Measurements from ENCODE around the gene HINFP. TPM values are rescaled to one million over a fixed set of nuclear protein-coding genes. Genes with fewer than 3 reads are reported as not detected.

HINFP gene
- total and polyA plus RNA-seq, 3 experiments from 2014 or later: 14.6 to 29.1 (median 26.8) TPM

DNA sequence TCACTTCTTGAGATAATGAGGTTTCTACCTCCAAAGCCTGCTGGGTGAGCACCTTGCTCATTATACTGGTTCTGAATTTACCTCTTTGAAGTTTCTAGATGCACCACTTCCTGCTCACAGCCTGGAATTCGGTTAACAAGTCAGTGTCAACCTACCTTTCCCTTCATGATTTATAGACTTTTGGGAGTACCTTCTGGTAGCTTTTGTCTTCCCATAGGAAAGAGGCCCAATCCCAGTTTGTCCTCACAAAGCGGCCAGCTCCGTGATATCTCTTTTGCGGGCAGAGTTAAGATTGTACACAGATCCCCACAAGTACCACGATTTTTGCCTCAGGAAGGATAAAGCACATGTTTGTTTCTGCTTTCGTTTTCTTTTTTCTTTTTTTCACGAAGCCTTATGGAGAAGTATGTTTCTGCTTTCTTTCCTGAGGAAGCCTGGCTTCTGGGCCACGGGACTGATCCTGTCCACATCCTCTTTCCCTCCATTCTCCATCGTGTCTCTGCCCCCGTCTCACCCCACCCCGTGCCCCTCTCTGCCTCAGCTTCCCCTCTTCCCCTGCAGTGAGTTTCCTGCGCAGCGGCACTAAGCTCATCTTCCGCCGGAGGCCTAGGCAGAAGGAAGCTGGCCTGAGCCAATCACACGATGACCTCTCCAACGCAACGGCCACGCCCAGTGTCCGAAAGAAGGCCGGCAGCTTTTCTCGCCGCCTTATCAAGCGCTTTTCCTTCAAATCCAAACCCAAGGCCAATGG is 5.7 kb upstream of the HINFP start:
- Histone ChIP-seq H3K4me3 (ENCODE audit: low read length) (no peak overlapping the region), H3K27me3 (ENCODE audit: insufficient read depth, low read length, poor library complexity, severe bottlenecking) (no peaks in the 10 kb centered on the region), H3K4me1 (ENCODE audit: insufficient read depth, low read length) (peaks cover 35% of the 10 kb centered on the region), H3K36me3 (ENCODE audit: insufficient read depth, low read length) (peaks cover 28% of the 10 kb centered on the region), H3K9me3 (ENCODE audit: low read length) (no peaks in the 10 kb centered on the region), H3K27ac (ENCODE audit: low read depth, low read length) (peak overlapping the region; percentile 5)
- H3K27me3 Mint-ChIP-seq: no peaks in the 10 kb centered on the region
- H3K27ac Mint-ChIP-seq: peak overlapping the region; percentile 71 to 95 (median 92)
- H3K9me3 Mint-ChIP-seq: no peaks in the 10 kb centered on the region
- ChIA-PET CTCF (interaction anchor here (1.2 to 1.7 kb wide), 5 partner anchors 12 to 53 kb away, joined by 3 to 4 read pairs (median 3); partner anchors contain the start of gene NLRX1), POLR2A (interaction anchor here (0.7 to 1.4 kb wide), 3 partner anchors 13 to 21 kb away, joined by 3 to 11 read pairs (median 3); a partner anchor contains a TSS)
- H3K4me1 Mint-ChIP-seq: peaks cover 18 to 22% (median 19%) of the 10 kb centered on the region in 3 donors
- peaks cover 5 to 58% (median 18%) of the 10 kb centered on the region in 3 donors for H3K36me3 Mint-ChIP-seq
- peak overlapping the region; percentile 26 to 85 (median 78) for H3K4me3 Mint-ChIP-seq
- DNase-seq: peak in 2 of 5 donors; percentile 26 to 75

DNA sequence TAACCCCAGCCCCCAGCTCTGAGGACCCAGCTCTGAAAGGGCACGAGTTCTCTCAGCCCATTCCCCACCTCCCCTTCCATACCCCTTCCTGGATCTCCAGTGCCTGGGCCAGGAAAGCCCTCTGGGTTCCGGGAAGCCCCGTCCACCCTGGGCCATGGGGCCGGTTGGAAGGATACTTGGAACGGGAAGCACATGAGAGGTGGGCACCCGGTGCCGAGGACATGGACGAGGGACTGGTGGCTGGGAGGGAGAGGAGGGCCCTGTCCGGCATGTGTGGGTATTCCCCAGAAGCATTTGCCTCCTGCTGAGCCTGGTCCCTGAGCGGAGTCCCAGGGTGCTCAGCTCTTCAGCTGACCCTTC is 5.2 kb upstream of the HINFP start:
- ChIA-PET CTCF (interaction anchor here (1.2 to 1.7 kb wide), 5 partner anchors 11 to 54 kb away, joined by 3 to 4 read pairs (median 3); partner anchors contain the start of gene NLRX1), POLR2A (interaction anchor here (0.6 to 1.4 kb wide), 3 partner anchors 14 to 98 kb away, joined by 3 to 11 read pairs (median 4); partner anchors contain the start of gene TRAPPC4)
- H3K4me3 Mint-ChIP-seq: peak overlapping the region in 1 of 7 donors; percentile 85
- H3K9me3 Mint-ChIP-seq: no peaks in the 10 kb centered on the region
- H3K36me3 Mint-ChIP-seq: peaks cover 5 to 52% (median 18%) of the 10 kb centered on the region in 3 donors
- H3K27me3 Mint-ChIP-seq: no peaks in the 10 kb centered on the region
- no peak for DNase-seq
- no peak overlapping the region for H3K27ac ChIP-seq (ENCODE audit: low read depth, low read length)
- no peaks in the 10 kb centered on the region for H3K9me3 ChIP-seq (ENCODE audit: low read length)
- H3K27ac Mint-ChIP-seq: peak overlapping the region in 3 of 8 donors; percentile 58 to 94 (median 93)
- H3K4me1 Mint-ChIP-seq: peaks cover 22 to 28% (median 23%) of the 10 kb centered on the region in 3 donors
- no peaks in the 10 kb centered on the region for H3K27me3 ChIP-seq (ENCODE audit: insufficient read depth, low read length, poor library complexity, severe bottlenecking)
- peaks cover 26% of the 10 kb centered on the region for H3K36me3 ChIP-seq (ENCODE audit: insufficient read depth, low read length)
- H3K4me3 ChIP-seq (ENCODE audit: low read length): no peak overlapping the region
- H3K4me1 ChIP-seq (ENCODE audit: insufficient read depth, low read length): peaks cover 39% of the 10 kb centered on the region

DNA sequence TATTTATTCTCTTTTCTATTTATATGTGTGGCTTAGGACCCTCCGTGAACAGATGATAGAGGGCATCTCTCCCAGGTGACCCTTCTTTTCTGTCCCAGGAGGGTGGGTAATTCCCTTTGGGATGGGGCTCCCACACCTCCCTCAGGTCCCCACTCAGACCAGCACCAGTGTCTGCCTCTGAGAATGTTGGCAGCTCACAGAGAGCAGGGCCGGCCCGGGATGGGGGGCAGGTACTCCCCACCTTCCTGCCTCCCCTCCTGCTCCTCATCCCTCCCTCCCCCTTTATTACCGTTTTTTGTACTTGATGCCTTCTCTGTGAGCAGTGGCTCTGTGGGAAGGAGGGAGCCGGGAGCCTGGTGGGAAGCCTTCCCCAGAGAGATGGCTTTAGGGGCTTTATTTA is 4.8 kb upstream of the HINFP start:
- H3K27ac Mint-ChIP-seq: peak overlapping the region in 4 of 8 donors; percentile 17 to 64 (median 51)
- H3K27ac ChIP-seq (ENCODE audit: low read depth, low read length): no peak overlapping the region
- H3K36me3 Mint-ChIP-seq: peaks cover 4 to 50% (median 15%) of the 10 kb centered on the region in 3 donors

DNA sequence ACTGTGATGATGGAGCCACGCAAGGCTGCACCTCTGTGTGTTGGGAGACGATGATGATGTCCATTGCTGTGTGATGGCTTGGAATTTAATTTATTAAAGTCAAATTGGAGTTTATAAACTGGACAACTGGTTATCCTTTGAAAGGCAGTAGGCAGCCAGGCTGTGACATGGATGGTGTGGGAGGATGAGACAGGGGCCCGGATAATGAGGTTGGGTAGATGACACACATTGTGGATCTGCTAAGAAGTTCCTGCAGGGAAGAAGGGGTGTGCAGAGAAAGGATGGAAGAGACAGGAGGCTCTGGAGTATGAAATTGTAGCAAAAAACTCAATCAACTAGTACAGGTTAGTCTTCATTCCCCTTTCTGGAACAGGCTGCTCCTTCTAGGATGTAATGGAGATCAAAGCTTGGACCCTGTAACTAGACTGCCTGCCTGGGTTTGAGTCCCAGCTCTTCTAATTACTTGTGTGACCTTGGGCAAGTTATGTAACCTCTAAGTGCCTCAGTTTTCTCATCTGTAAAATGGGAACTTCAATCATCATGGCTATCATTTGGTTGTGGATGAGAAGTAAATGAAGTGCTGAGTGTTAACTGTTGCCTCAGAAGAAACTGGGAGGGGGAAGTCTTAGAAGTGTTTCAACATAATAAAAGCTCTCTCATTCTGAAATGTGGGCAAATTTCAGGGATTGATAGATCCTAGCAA is 4.2 kb upstream of the HINFP start:
- ChIA-PET CTCF (interaction anchor here (1.7 kb wide), 1 partner anchor 55 kb away, joined by 4 read pairs; no protein-coding TSS in a partner anchor), POLR2A (interaction anchor here (0.6 kb wide), 1 partner anchor 98 kb away, joined by 4 read pairs; the partner anchor contains the start of gene TRAPPC4)
- Histone ChIP-seq H3K27ac (ENCODE audit: low read depth, low read length) (no peak overlapping the region), H3K27me3 (ENCODE audit: insufficient read depth, low read length, poor library complexity, severe bottlenecking) (no peaks in the 10 kb centered on the region), H3K9me3 (ENCODE audit: low read length) (no peaks in the 10 kb centered on the region), H3K4me1 (ENCODE audit: insufficient read depth, low read length) (peaks cover 42% of the 10 kb centered on the region), H3K36me3 (ENCODE audit: insufficient read depth, low read length) (peaks cover 16% of the 10 kb centered on the region), H3K4me3 (ENCODE audit: low read length) (no peak overlapping the region)
- no peak for DNase-seq
- peak overlapping the region in 5 of 8 donors; percentile 17 to 75 (median 64) for H3K27ac Mint-ChIP-seq
- no peaks in the 10 kb centered on the region for H3K9me3 Mint-ChIP-seq
- H3K4me1 Mint-ChIP-seq: peaks cover 26 to 30% (median 29%) of the 10 kb centered on the region in 3 donors
- peaks cover 0 to 47% (median 12%) of the 10 kb centered on the region in 3 donors for H3K36me3 Mint-ChIP-seq
- H3K4me3 Mint-ChIP-seq: peak overlapping the region in 1 of 7 donors; percentile 17
- no peaks in the 10 kb centered on the region for H3K27me3 Mint-ChIP-seq

More for the DNA sequence above, 4.8 kb upstream of the HINFP start:
- H3K4me3 Mint-ChIP-seq: no peak overlapping the region
- H3K27me3 Mint-ChIP-seq: no peaks in the 10 kb centered on the region
- Histone ChIP-seq H3K9me3 (ENCODE audit: low read length) (no peaks in the 10 kb centered on the region), H3K4me3 (ENCODE audit: low read length) (no peak overlapping the region), H3K27me3 (ENCODE audit: insufficient read depth, low read length, poor library complexity, severe bottlenecking) (no peaks in the 10 kb centered on the region), H3K36me3 (ENCODE audit: insufficient read depth, low read length) (peaks cover 22% of the 10 kb centered on the region), H3K4me1 (ENCODE audit: insufficient read depth, low read length) (peaks cover 39% of the 10 kb centered on the region)
- CTCF ChIA-PET: interaction anchor here (1.2 to 1.7 kb wide), 3 partner anchors 11 to 54 kb away, joined by 3 to 4 read pairs (median 4); partner anchors contain the start of gene NLRX1
- no peak for DNase-seq
- H3K4me1 Mint-ChIP-seq: peaks cover 23 to 27% (median 23%) of the 10 kb centered on the region in 3 donors
- no peaks in the 10 kb centered on the region for H3K9me3 Mint-ChIP-seq
- POLR2A ChIA-PET: interaction anchor here (0.6 to 1.4 kb wide), 2 partner anchors 17 to 98 kb away, joined by 4 to 11 read pairs; partner anchors contain the start of gene TRAPPC4

DNA sequence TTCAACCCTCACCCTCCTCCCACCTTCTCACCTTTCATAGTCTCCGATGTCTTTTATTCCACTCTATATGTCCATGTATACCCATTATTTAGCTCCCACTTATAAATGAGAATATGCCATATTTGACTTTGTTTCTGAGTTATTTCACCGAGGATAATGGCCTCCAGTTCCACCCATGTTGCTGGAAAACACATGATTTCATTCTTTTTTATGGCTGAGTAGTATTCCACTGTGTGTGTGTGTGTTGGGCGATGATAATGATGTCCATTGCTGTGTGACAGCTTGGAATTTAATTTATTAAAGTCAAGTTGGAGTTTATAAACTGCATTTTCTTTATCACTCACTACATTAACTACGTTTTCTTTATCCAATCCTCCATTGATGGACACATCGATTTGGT is 3.2 kb upstream of the HINFP start:
- POLR2A ChIA-PET: interaction anchor here (2.2 kb wide), 1 partner anchor 11 kb away, joined by 9 read pairs; the partner anchor contains the start of gene C2CD2L
- H3K9me3 Mint-ChIP-seq: no peaks in the 10 kb centered on the region
- no peak overlapping the region for H3K4me3 Mint-ChIP-seq
- peaks cover 0 to 43% (median 12%) of the 10 kb centered on the region in 3 donors for H3K36me3 Mint-ChIP-seq
- Histone ChIP-seq H3K36me3 (ENCODE audit: insufficient read depth, low read length) (peaks cover 10% of the 10 kb centered on the region), H3K27me3 (ENCODE audit: insufficient read depth, low read length, poor library complexity, severe bottlenecking) (no peaks in the 10 kb centered on the region), H3K9me3 (ENCODE audit: low read length) (no peaks in the 10 kb centered on the region), H3K27ac (ENCODE audit: low read depth, low read length) (no peak overlapping the region), H3K4me3 (ENCODE audit: low read length) (no peak overlapping the region), H3K4me1 (ENCODE audit: insufficient read depth, low read length) (peaks cover 50% of the 10 kb centered on the region)
- peaks cover 36 to 41% (median 38%) of the 10 kb centered on the region in 3 donors for H3K4me1 Mint-ChIP-seq
- DNase-seq: no peak
- H3K27me3 Mint-ChIP-seq: peaks cover 0 to 2% of the 10 kb centered on the region in 2 donors
- CTCF ChIA-PET: interaction anchor here (1.0 to 1.2 kb wide), 2 partner anchors 16 to 206 kb away, joined by 3 to 5 read pairs; partner anchors contain the start of gene DPAGT1
- peak overlapping the region in 1 of 8 donors; percentile 24 for H3K27ac Mint-ChIP-seq

DNA sequence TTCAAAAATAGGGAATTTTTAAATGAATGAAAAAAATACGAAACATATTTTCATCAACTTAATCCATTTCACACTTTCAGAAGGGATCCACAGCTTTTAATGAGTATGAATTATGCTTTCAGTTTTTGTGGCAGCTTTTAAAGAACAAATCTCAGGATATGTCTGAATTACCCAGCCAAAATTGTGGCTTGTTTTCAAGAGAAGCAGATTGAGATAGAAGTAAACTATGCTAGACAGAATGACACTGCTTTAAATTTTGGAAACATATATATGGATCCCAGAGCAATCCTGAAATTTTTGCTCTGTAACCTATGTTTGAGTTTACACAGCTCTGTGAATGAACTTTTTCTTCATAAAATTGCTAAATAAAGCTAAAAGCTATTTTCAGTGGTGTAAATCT is 2.4 kb upstream of the HINFP start:
- ChIA-PET CTCF (interaction anchor here (1.0 to 3.1 kb wide), 3 partner anchors 7 to 205 kb away, joined by 3 to 8 read pairs (median 5); partner anchors contain the start of gene DPAGT1), POLR2A (interaction anchor here (1.0 to 2.2 kb wide), 2 partner anchors 12 to 51 kb away, joined by 5 to 9 read pairs; partner anchors contain the start of genes C2CD2L and VPS11)
- H3K36me3 Mint-ChIP-seq: peaks cover 0 to 42% (median 11%) of the 10 kb centered on the region in 3 donors

DNA sequence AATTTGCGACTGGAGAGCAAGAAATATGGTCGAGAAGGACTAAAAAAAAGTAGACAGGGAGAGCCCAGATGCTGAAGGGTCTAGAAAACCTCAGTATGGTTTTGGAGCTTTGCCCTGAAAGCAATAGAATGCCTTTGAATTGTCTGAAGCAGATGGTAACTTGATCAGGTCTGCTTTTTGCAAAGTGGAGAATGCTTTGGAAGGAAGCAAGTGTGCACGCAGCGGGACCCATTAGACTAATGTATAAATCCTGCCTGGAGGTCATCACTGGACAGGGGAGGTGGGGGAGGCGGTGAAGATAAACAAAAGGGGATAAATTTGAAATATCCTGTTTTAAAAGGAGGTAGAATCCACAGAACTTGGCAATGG is 757 bp upstream of the HINFP start:
- H3K9me3 ChIP-seq (ENCODE audit: low read length): no peaks in the 10 kb centered on the region

More for the DNA sequence above, 2.4 kb upstream of the HINFP start:
- H3K27ac ChIP-seq (ENCODE audit: low read depth, low read length): no peak overlapping the region
- H3K27me3 ChIP-seq (ENCODE audit: insufficient read depth, low read length, poor library complexity, severe bottlenecking): no peaks in the 10 kb centered on the region
- H3K9me3 ChIP-seq (ENCODE audit: low read length): no peaks in the 10 kb centered on the region
- Mint-ChIP-seq H3K27ac (peak overlapping the region in 1 of 8 donors; percentile 12), H3K4me3 (peak overlapping the region in 1 of 7 donors; percentile 16), H3K4me1 (peaks cover 39 to 48% (median 42%) of the 10 kb centered on the region in 3 donors), H3K9me3 (no peaks in the 10 kb centered on the region), H3K27me3 (peaks cover 0 to 2% of the 10 kb centered on the region in 2 donors)
- H3K4me3 ChIP-seq (ENCODE audit: low read length): no peak overlapping the region
- DNase-seq: no peak
- H3K4me1 ChIP-seq (ENCODE audit: insufficient read depth, low read length): peaks cover 47% of the 10 kb centered on the region
- peaks cover 3% of the 10 kb centered on the region for H3K36me3 ChIP-seq (ENCODE audit: insufficient read depth, low read length)

More for the DNA sequence above, 757 bp upstream of the HINFP start:
- Mint-ChIP-seq H3K9me3 (no peaks in the 10 kb centered on the region), H3K27ac (peak overlapping the region; percentile 72 to 97 (median 96)), H3K4me1 (peaks cover 35 to 46% (median 43%) of the 10 kb centered on the region in 3 donors), H3K27me3 (peaks cover 0 to 2% of the 10 kb centered on the region in 2 donors), H3K4me3 (peak overlapping the region; percentile 85 to 95 (median 94)), H3K36me3 (peaks cover 0 to 44% (median 4%) of the 10 kb centered on the region in 3 donors)
- peaks cover 7% of the 10 kb centered on the region for H3K36me3 ChIP-seq (ENCODE audit: insufficient read depth, low read length)
- no peak for DNase-seq
- peak overlapping the region; percentile 70 for H3K27ac ChIP-seq (ENCODE audit: low read depth, low read length)
- POLR2A ChIA-PET: interaction anchor here (0.6 to 1.9 kb wide), 3 partner anchors 13 to 22 kb away, joined by 4 to 21 read pairs (median 5); partner anchors contain the start of genes C2CD2L and DPAGT1
- H3K4me1 ChIP-seq (ENCODE audit: insufficient read depth, low read length): peaks cover 32% of the 10 kb centered on the region
- no peaks in the 10 kb centered on the region for H3K27me3 ChIP-seq (ENCODE audit: insufficient read depth, low read length, poor library complexity, severe bottlenecking)
- CTCF ChIA-PET: interaction anchor here (1.3 to 3.1 kb wide), 4 partner anchors 9 to 202 kb away, joined by 3 to 9 read pairs (median 7); partner anchors contain the start of genes C2CD2L and VPS11
- H3K4me3 ChIP-seq (ENCODE audit: low read length): peak overlapping the region; percentile 67

All from CD8-positive, alpha-beta memory T cell (primary cell).